ENCODE results near the gene SLC15A3.

Gene SLC15A3

GRCh38 chr11:60951904-60952741, at the start of gene SLC15A3:
TSS of gene SLC15A3 (minus strand) at chr11:60952176. CDS start at chr11:60951551, 625 bp downstream.
- POLR2A ChIA-PET (ENCODE audit: low non-redundant PET): no interaction called here
- TF ChIP-seq, protein P1, sequence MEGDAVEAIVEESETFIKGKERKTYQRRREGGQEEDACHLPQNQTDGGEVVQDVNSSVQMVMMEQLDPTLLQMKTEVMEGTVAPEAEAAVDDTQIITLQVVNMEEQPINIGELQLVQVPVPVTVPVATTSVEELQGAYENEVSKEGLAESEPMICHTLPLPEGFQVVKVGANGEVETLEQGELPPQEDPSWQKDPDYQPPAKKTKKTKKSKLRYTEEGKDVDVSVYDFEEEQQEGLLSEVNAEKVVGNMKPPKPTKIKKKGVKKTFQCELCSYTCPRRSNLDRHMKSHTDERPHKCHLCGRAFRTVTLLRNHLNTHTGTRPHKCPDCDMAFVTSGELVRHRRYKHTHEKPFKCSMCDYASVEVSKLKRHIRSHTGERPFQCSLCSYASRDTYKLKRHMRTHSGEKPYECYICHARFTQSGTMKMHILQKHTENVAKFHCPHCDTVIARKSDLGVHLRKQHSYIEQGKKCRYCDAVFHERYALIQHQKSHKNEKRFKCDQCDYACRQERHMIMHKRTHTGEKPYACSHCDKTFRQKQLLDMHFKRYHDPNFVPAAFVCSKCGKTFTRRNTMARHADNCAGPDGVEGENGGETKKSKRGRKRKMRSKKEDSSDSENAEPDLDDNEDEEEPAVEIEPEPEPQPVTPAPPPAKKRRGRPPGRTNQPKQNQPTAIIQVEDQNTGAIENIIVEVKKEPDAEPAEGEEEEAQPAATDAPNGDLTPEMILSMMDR (conservative IDR thresholded peaks at IDR 0.05; ENCODE audit: low read depth): no peak
- no peak within 1 kb of the TSS for H3K27ac ChIP-seq
- CTCF ChIA-PET: no interaction called here
- DNase-seq (ENCODE audit: low spot score): no peak

DNA sequence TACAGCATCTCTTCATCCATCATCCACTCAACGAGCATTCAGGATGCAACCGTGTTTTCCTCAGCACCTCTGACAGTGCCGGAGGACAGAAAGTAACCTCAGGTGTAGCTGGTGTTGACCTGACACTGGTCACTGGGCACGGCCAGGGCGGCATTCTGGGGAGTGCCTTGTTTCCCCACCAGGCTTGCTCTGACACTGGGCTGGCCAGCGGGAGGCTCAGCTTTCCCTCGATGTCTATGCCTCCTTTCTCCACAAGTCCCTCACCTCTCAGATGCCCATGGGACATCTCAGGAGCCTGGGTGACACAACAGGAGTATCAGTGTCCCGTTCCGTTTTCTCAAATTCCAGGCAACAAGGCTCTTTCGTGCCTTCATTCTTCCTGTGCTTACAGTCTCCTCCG, 48.5 kb upstream of the SLC15A3 start:
- no peak for DNase-seq (ENCODE audit: low spot score)
- POLR2A ChIA-PET (ENCODE audit: low non-redundant PET): no interaction called here
- no peak overlapping the region for H3K27ac ChIP-seq
- CTCF ChIA-PET: no interaction called here
- TF ChIP-seq, protein P1 (conservative IDR thresholded peaks at IDR 0.05; ENCODE audit: low read depth): no peak

DNA sequence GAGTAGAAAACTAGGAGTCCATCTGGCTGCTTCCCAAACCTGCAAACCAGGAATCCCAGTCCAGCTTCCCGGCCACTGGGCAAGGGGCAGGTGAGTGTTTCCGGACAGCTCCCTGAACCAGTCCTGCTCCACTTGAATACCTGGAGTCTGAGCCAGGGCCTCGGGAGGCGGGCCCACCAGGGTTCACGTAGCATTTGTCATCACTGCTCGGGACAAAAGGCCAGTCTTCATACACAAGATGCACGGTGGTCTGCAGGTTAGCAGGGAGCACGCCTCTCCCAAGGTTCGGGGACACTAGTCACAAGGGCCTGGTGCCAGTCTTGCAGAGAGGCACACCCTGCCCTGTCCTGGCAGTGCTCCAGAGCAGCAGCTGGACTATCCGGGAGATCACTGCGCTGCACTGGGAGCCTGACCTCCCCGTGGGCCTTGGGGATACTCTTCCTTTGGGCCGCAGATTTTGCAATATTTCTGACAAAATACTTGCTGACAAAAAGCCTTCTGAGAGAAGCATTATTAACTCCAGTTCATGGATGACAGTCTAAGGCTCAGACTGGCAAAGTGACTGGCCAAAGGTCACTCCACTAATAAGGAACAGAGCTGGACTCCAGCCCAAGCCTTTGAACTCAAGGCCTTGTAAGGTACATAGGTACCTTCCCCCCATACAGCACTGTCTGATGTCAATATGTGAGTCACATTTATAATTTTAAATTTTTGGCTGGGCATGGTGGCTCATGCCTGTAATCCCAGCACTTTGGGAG, 44.6 kb upstream of the SLC15A3 start:
- TF ChIP-seq, protein P1 (conservative IDR thresholded peaks at IDR 0.05; ENCODE audit: low read depth): no peak
- POLR2A ChIA-PET (ENCODE audit: low non-redundant PET): no interaction called here

GRCh38 chr11:60995798-60996197, 43.8 kb upstream of the SLC15A3 start:
- TF ChIP-seq, protein P1 (conservative IDR thresholded peaks at IDR 0.05; ENCODE audit: low read depth): no peak
- DNase-seq (ENCODE audit: low spot score): no peak
- H3K27ac ChIP-seq: no peak overlapping the region
- ChIA-PET POLR2A (ENCODE audit: low non-redundant PET) (no interaction called here), CTCF (no interaction called here)

More for the DNA sequence above, 44.6 kb upstream of the SLC15A3 start:
- no peak overlapping the region for H3K27ac ChIP-seq
- CTCF ChIA-PET: no interaction called here
- no peak for DNase-seq (ENCODE audit: low spot score)

GRCh38 chr11:60994541-60995080, 42.6 kb upstream of the SLC15A3 start:
- no peak for DNase-seq (ENCODE audit: low spot score)
- ChIA-PET CTCF (interaction anchor here (0.5 kb wide), 1 partner anchor 16 kb away, joined by 3 read pairs; no protein-coding TSS in a partner anchor), POLR2A (ENCODE audit: low non-redundant PET) (no interaction called here)
- TF ChIP-seq, protein P1 (conservative IDR thresholded peaks at IDR 0.05; ENCODE audit: low read depth): no peak
- H3K27ac ChIP-seq: no peak overlapping the region

DNA sequence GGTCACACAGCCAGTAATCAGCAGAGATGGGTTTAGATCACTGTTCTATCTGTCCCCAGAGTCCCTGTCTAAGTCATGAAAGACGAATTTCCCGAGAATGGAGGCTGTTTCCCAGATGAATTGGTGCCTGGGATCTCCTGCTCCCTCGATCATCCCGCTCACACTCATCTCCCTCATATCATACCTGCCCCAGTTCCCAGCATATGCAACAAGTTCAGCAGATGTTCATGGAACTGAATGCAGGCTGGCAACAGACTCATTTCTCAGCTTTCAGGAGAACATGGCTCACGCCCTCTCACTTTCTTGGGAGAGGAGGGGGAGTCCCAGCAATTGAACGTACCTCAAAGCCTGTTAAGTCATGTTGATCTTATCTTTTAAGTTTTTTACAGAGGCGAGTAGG, 41.6 kb upstream of the SLC15A3 start:
- ChIA-PET POLR2A (ENCODE audit: low non-redundant PET) (no interaction called here), CTCF (no interaction called here)
- no peak overlapping the region for H3K27ac ChIP-seq
- DNase-seq (ENCODE audit: low spot score): no peak
- TF ChIP-seq, protein P1 (conservative IDR thresholded peaks at IDR 0.05; ENCODE audit: low read depth): no peak
